MM.1S (cell line): Measurements from ENCODE around the gene AP4S1.
"Not testable (repeated sequence)": the region's sequence is repeated elsewhere in the genome, so short reads cannot be mapped to it uniquely, and the experiment has no call there.

ENCODE experiments used
- DNase-seq: peaks from one replicate; pipeline ENCODE4 v3.0.0-alpha.2; 2015
- H2AFZ ChIP-seq: fragments of 300-600 bp; sonication (generic); 2 replicates; pipeline ENCODE4 v1.6.0; 2016; ENCODE audit warnings: antibody characterized with exemption, low read length
- H3F3A ChIP-seq: fragments of 300-600 bp; sonication (generic); 2 replicates; pipeline ENCODE4 v1.6.1; 2016; ENCODE audit warnings: mild to moderate bottlenecking, antibody characterized with exemption, low read length, moderate library complexity, mixed read lengths; ENCODE audit not compliant: insufficient read depth
- H3K27ac ChIP-seq: fragments of 300-600 bp; sonication (generic); 2 replicates; pipeline ENCODE4 v1.5.1; 2016; ENCODE audit warnings: mild to moderate bottlenecking, low read length
- H3K27me3 ChIP-seq: fragments of 300-600 bp; sonication (generic); replicated peaks from 2 replicates; pipeline ENCODE4 v1.6.0; 2016; ENCODE audit warnings: low read length; ENCODE audit not compliant: insufficient read depth
- H3K36me3 ChIP-seq: fragments of 300-600 bp; sonication (generic); replicated peaks from 2 replicates; pipeline ENCODE4 v1.6.1; 2016; ENCODE audit warnings: mild to moderate bottlenecking, low read length, mixed read lengths; ENCODE audit not compliant: insufficient read depth
- H3K4me1 ChIP-seq: fragments of 300-600 bp; sonication (generic); 2 replicates; pipeline ENCODE4 v1.6.1; 2016; ENCODE audit warnings: low read length, mixed read lengths
- H3K4me2 ChIP-seq: fragments of 300-600 bp; sonication (generic); 2 replicates; pipeline ENCODE4 v1.6.0; 2016; ENCODE audit warnings: low read depth, low read length
- H3K4me3 ChIP-seq: fragments of 300-600 bp; sonication (generic); 2 replicates; pipeline ENCODE4 v1.5.1; 2016; ENCODE audit warnings: low read length, mixed read lengths
- H3K79me2 ChIP-seq: fragments of 300-600 bp; sonication (generic); 2 replicates; pipeline ENCODE4 v1.6.1; 2016; ENCODE audit warnings: mixed run types, low read length, mixed read lengths
- H3K9ac ChIP-seq: fragments of 300-600 bp; sonication (generic); 2 replicates; pipeline ENCODE4 v1.6.1; 2016; ENCODE audit warnings: low read length, mixed read lengths
- H3K9me2 ChIP-seq: fragments of 300-600 bp; sonication (generic); replicated peaks from 2 replicates; pipeline ENCODE4 v1.6.1; 2016; ENCODE audit warnings: mild to moderate bottlenecking, low read length, mixed read lengths; ENCODE audit not compliant: insufficient read depth
- H3K9me3 ChIP-seq: fragments of 300-600 bp; sonication (generic); replicated peaks from 2 replicates; pipeline ENCODE4 v1.6.1; 2016; ENCODE audit warnings: mild to moderate bottlenecking, low read length, mixed read lengths; ENCODE audit not compliant: insufficient read depth
- H4K20me1 ChIP-seq: fragments of 300-600 bp; sonication (generic); 2 replicates; pipeline ENCODE4 v1.6.1; 2016; ENCODE audit warnings: mild to moderate bottlenecking, low read length, moderate library complexity, mixed read lengths; ENCODE audit not compliant: insufficient read depth
- CTCF ChIP-seq: fragments of 300-600 bp; sonication (generic); IDR thresholded peaks from 2 replicates; pipeline ENCODE4 v1.5.1; 2016; ENCODE audit warnings: antibody characterized with exemption, low read length, mixed read lengths
- EZH2 ChIP-seq: fragments of 300-600 bp; sonication (generic); optimal IDR thresholded peaks from 2 replicates; pipeline ENCODE3; 2017; ENCODE audit warnings: low read depth, mild to moderate bottlenecking, antibody characterized with exemption, low read length, mixed read lengths
- EZH2phosphoT487 ChIP-seq: fragments of 300-600 bp; sonication (generic); IDR thresholded peaks from 2 replicates; pipeline ENCODE4 v1.6.1; 2018; ENCODE audit warnings: antibody characterized with exemption, low read length

AP4S1 gene

GRCh38 chr14:31090883-31091764, 65.7 kb downstream of the AP4S1 start:
- Histone ChIP-seq H3K4me3 (no peak overlapping the region), H3K27me3 (no peaks in the 10 kb centered on the region), H2AFZ (no peak overlapping the region), H3K4me1 (no peaks in the 10 kb centered on the region), H3K27ac (no peak overlapping the region), H4K20me1 (no peaks in the 10 kb centered on the region), H3K79me2 (no peaks in the 10 kb centered on the region), H3K9ac (no peak overlapping the region), H3K36me3 (no peaks in the 10 kb centered on the region), H3K9me3 (no peaks in the 10 kb centered on the region), H3K4me2 (no peak overlapping the region), H3K9me2 (no peaks in the 10 kb centered on the region), H3F3A (no peaks in the 10 kb centered on the region)
- TF ChIP-seq CTCF (no peak), EZH2 (no peak), EZH2phosphoT487 (no peak)
- DNase-seq, result no peak

GRCh38 chr14:31092160-31092708, 66.8 kb downstream of the AP4S1 start:
- Histone ChIP-seq H3K4me2 (no peak overlapping the region), H3K36me3 (no peaks in the 10 kb centered on the region), H3K79me2 (no peaks in the 10 kb centered on the region), H2AFZ (no peak overlapping the region), H4K20me1 (no peaks in the 10 kb centered on the region), H3K4me1 (no peaks in the 10 kb centered on the region), H3F3A (no peaks in the 10 kb centered on the region), H3K9me3 (no peaks in the 10 kb centered on the region), H3K9me2 (no peaks in the 10 kb centered on the region), H3K4me3 (no peak overlapping the region), H3K27me3 (no peaks in the 10 kb centered on the region), H3K9ac (no peak overlapping the region), H3K27ac (no peak overlapping the region)
- no peak for TF ChIP-seq EZH2phosphoT487
- no peak for TF ChIP-seq CTCF
- TF ChIP-seq EZH2, result no peak
- no peak for DNase-seq

- H3F3A ChIP-seq, H3K27me3 ChIP-seq, H3K9ac ChIP-seq, H3K9me2 ChIP-seq, H3K79me2 ChIP-seq, DNase-seq, H3K4me2 ChIP-seq, H2AFZ ChIP-seq, H3K36me3 ChIP-seq, H4K20me1 ChIP-seq, H3K27ac ChIP-seq, H3K4me3 ChIP-seq, H3K9me3 ChIP-seq, H3K4me1 ChIP-seq: not testable (repeated sequence)
Measured at GRCh38 chr14:31093884-31094839, 68.7 kb downstream of the AP4S1 start.

GRCh38 chr14:31095817-31096216, 70.4 kb downstream of the AP4S1 start:
- H3K36me3 ChIP-seq, H3K9ac ChIP-seq, H3K4me3 ChIP-seq, H3K4me1 ChIP-seq, H3K27me3 ChIP-seq, H3K9me2 ChIP-seq, H3K79me2 ChIP-seq, H3K4me2 ChIP-seq, DNase-seq, H3K9me3 ChIP-seq, H3F3A ChIP-seq, H2AFZ ChIP-seq, H3K27ac ChIP-seq, H4K20me1 ChIP-seq: not testable (repeated sequence)
